ENCODE results near the gene PHC3. TPM values are rescaled to one million over a fixed set of nuclear protein-coding genes. Genes with fewer than 3 reads are reported as not detected.

PHC3 gene
- total RNA-seq, 1 donor from 2014 or later, result 52.0 TPM

- Mint-ChIP-seq H3K9me3 (no peaks in the 10 kb centered on the region), H3K4me1 (ENCODE audit: low read depth) (peaks cover 7% of the 10 kb centered on the region), H3K27me3 (ENCODE audit: low read depth) (no peaks in the 10 kb centered on the region), H3K4me3 (ENCODE audit: low read depth) (no peak overlapping the region), H3K36me3 (ENCODE audit: low read depth) (peaks cover 69% of the 10 kb centered on the region), H3K27ac (no peak overlapping the region)
- no peak for DNase-seq (ENCODE audit: low spot score)
- intact Hi-C loops (cut with micrococcal nuclease), result no loop called here
Measured at GRCh38 chr3:170100944-170101343, 80.6 kb downstream of the PHC3 start.

GRCh38 chr3:170098753-170099152 is 82.8 kb downstream of the PHC3 start:
- peak overlapping the region; percentile 71 for H3K27ac Mint-ChIP-seq
- H3K36me3 Mint-ChIP-seq (ENCODE audit: low read depth), result peaks cover 77% of the 10 kb centered on the region
- peaks cover 9% of the 10 kb centered on the region for H3K4me1 Mint-ChIP-seq (ENCODE audit: low read depth)
- no peak for DNase-seq (ENCODE audit: low spot score)
- no peak overlapping the region for H3K4me3 Mint-ChIP-seq (ENCODE audit: low read depth)
- no peaks in the 10 kb centered on the region for H3K27me3 Mint-ChIP-seq (ENCODE audit: low read depth)
- intact Hi-C loops (cut with micrococcal nuclease), result no loop called here
- H3K9me3 Mint-ChIP-seq, result no peaks in the 10 kb centered on the region

GRCh38 chr3:170096342-170096741 is 85.2 kb downstream of the PHC3 start:
- peaks cover 7% of the 10 kb centered on the region for H3K4me1 Mint-ChIP-seq (ENCODE audit: low read depth)
- no peak overlapping the region for H3K4me3 Mint-ChIP-seq (ENCODE audit: low read depth)
- intact Hi-C loops (cut with micrococcal nuclease), result no loop called here
- DNase-seq (ENCODE audit: low spot score), result no peak
- H3K36me3 Mint-ChIP-seq (ENCODE audit: low read depth), result peaks cover 76% of the 10 kb centered on the region
- no peaks in the 10 kb centered on the region for H3K9me3 Mint-ChIP-seq
- H3K27me3 Mint-ChIP-seq (ENCODE audit: low read depth), result no peaks in the 10 kb centered on the region
- no peak overlapping the region for H3K27ac Mint-ChIP-seq

- H3K36me3 Mint-ChIP-seq (ENCODE audit: low read depth), result peaks cover 77% of the 10 kb centered on the region
- no peak overlapping the region for H3K27ac Mint-ChIP-seq
- intact Hi-C loops (cut with micrococcal nuclease), result no loop called here
- H3K27me3 Mint-ChIP-seq (ENCODE audit: low read depth), result no peaks in the 10 kb centered on the region
- H3K9me3 Mint-ChIP-seq, result no peaks in the 10 kb centered on the region
- no peak overlapping the region for H3K4me3 Mint-ChIP-seq (ENCODE audit: low read depth)
- peaks cover 10% of the 10 kb centered on the region for H3K4me1 Mint-ChIP-seq (ENCODE audit: low read depth)
- DNase-seq (ENCODE audit: low spot score), result no peak
Measured at GRCh38 chr3:170095771-170096170, 85.8 kb downstream of the PHC3 start.

GRCh38 chr3:170092907-170093306 is 88.6 kb downstream of the PHC3 start:
- no peak for DNase-seq (ENCODE audit: low spot score)
- Mint-ChIP-seq H3K36me3 (ENCODE audit: low read depth) (peaks cover 69% of the 10 kb centered on the region), H3K27me3 (ENCODE audit: low read depth) (no peaks in the 10 kb centered on the region), H3K4me3 (ENCODE audit: low read depth) (no peak overlapping the region), H3K27ac (no peak overlapping the region), H3K4me1 (ENCODE audit: low read depth) (peaks cover 5% of the 10 kb centered on the region), H3K9me3 (no peaks in the 10 kb centered on the region)
- intact Hi-C loops (cut with micrococcal nuclease), result no loop called here

GRCh38 chr3:170090601-170090981 is 90.9 kb downstream of the PHC3 start:
- Mint-ChIP-seq H3K4me1 (ENCODE audit: low read depth) (peaks cover 5% of the 10 kb centered on the region), H3K27ac (no peak overlapping the region), H3K27me3 (ENCODE audit: low read depth) (no peaks in the 10 kb centered on the region), H3K9me3 (no peaks in the 10 kb centered on the region), H3K36me3 (ENCODE audit: low read depth) (peaks cover 57% of the 10 kb centered on the region), H3K4me3 (ENCODE audit: low read depth) (no peak overlapping the region)
- no peak for DNase-seq (ENCODE audit: low spot score)
- intact Hi-C loops (cut with micrococcal nuclease), result no loop called here

GRCh38 chr3:170089862-170090600 is 91.5 kb downstream of the PHC3 start:
- H3K4me3 Mint-ChIP-seq (ENCODE audit: low read depth), result no peak overlapping the region
- H3K27me3 Mint-ChIP-seq (ENCODE audit: low read depth), result no peaks in the 10 kb centered on the region
- H3K36me3 Mint-ChIP-seq (ENCODE audit: low read depth), result peaks cover 57% of the 10 kb centered on the region
- DNase-seq (ENCODE audit: low spot score), result no peak
- intact Hi-C loops (cut with micrococcal nuclease), result loop anchor here (5.0 kb wide), 1 partner anchor 53 kb away; the partner anchor contains the start of gene GPR160
- H3K9me3 Mint-ChIP-seq, result no peaks in the 10 kb centered on the region
- no peak overlapping the region for H3K27ac Mint-ChIP-seq
- peaks cover 5% of the 10 kb centered on the region for H3K4me1 Mint-ChIP-seq (ENCODE audit: low read depth)

- intact Hi-C loops (cut with micrococcal nuclease), result loop anchor here (5.0 kb wide), 1 partner anchor 48 kb away; the partner anchor contains the start of gene GPR160
- H3K36me3 Mint-ChIP-seq (ENCODE audit: low read depth), result peaks cover 45% of the 10 kb centered on the region
- no peaks in the 10 kb centered on the region for H3K27me3 Mint-ChIP-seq (ENCODE audit: low read depth)
- H3K4me3 Mint-ChIP-seq (ENCODE audit: low read depth), result no peak overlapping the region
- no peaks in the 10 kb centered on the region for H3K9me3 Mint-ChIP-seq
- no peak for DNase-seq (ENCODE audit: low spot score)
- peaks cover under 1% of the 10 kb centered on the region for H3K4me1 Mint-ChIP-seq (ENCODE audit: low read depth)
- H3K27ac Mint-ChIP-seq, result no peak overlapping the region
Measured at GRCh38 chr3:170085396-170085795, 96.1 kb downstream of the PHC3 start.

- H3K27me3 Mint-ChIP-seq (ENCODE audit: low read depth), result no peaks in the 10 kb centered on the region
- peaks cover 37% of the 10 kb centered on the region for H3K36me3 Mint-ChIP-seq (ENCODE audit: low read depth)
- DNase-seq (ENCODE audit: low spot score), result no peak
- no peak overlapping the region for H3K27ac Mint-ChIP-seq
- intact Hi-C loops (cut with micrococcal nuclease), result no loop called here
- peaks cover 9% of the 10 kb centered on the region for H3K4me1 Mint-ChIP-seq (ENCODE audit: low read depth)
- no peak overlapping the region for H3K4me3 Mint-ChIP-seq (ENCODE audit: low read depth)
- H3K9me3 Mint-ChIP-seq, result no peaks in the 10 kb centered on the region
Measured at GRCh38 chr3:170083343-170083742, 98.2 kb downstream of the PHC3 start.

GRCh38 chr3:170081079-170081741 is 100.3 kb downstream of the PHC3 start:
- H3K27ac Mint-ChIP-seq, result no peak overlapping the region
- intact Hi-C loops (cut with micrococcal nuclease), result no loop called here
- H3K4me3 Mint-ChIP-seq (ENCODE audit: low read depth), result no peak overlapping the region
- peaks cover 34% of the 10 kb centered on the region for H3K36me3 Mint-ChIP-seq (ENCODE audit: low read depth)
- DNase-seq (ENCODE audit: low spot score), result no peak
- peaks cover 13% of the 10 kb centered on the region for H3K4me1 Mint-ChIP-seq (ENCODE audit: low read depth)
- H3K27me3 Mint-ChIP-seq (ENCODE audit: low read depth), result no peaks in the 10 kb centered on the region
- H3K9me3 Mint-ChIP-seq, result no peaks in the 10 kb centered on the region

- Mint-ChIP-seq H3K27me3 (ENCODE audit: low read depth) (no peaks in the 10 kb centered on the region), H3K27ac (peak overlapping the region; percentile 5), H3K36me3 (ENCODE audit: low read depth) (peaks cover 31% of the 10 kb centered on the region), H3K4me1 (ENCODE audit: low read depth) (peaks cover 13% of the 10 kb centered on the region), H3K9me3 (no peaks in the 10 kb centered on the region), H3K4me3 (ENCODE audit: low read depth) (no peak overlapping the region)
- DNase-seq (ENCODE audit: low spot score), result no peak
- intact Hi-C loops (cut with micrococcal nuclease), result no loop called here
Measured at GRCh38 chr3:170080605-170081004, 100.9 kb downstream of the PHC3 start.

- no peaks in the 10 kb centered on the region for H3K9me3 Mint-ChIP-seq
- H3K36me3 Mint-ChIP-seq (ENCODE audit: low read depth), result peaks cover 27% of the 10 kb centered on the region
- H3K4me3 Mint-ChIP-seq (ENCODE audit: low read depth), result no peak overlapping the region
- no peak overlapping the region for H3K27ac Mint-ChIP-seq
- H3K4me1 Mint-ChIP-seq (ENCODE audit: low read depth), result peaks cover 13% of the 10 kb centered on the region
- H3K27me3 Mint-ChIP-seq (ENCODE audit: low read depth), result no peaks in the 10 kb centered on the region
- DNase-seq (ENCODE audit: low spot score), result no peak
- intact Hi-C loops (cut with micrococcal nuclease), result no loop called here
Measured at GRCh38 chr3:170079536-170080165, 101.9 kb downstream of the PHC3 start.

All from activated T-helper 2 cell treated with anti-CD3 and anti-CD28 coated beads, Interferon-gamma antibody, Interleukin-2, Interleukin-4, amounts not matched to agents 10 μg/mL and 5 μg/mL and 100 μg/mL, durations not matched to agents 14 hours and 24 hours and 36 hours (primary cell).